Measurements from ENCODE around the gene RASA3. TPM values are rescaled to one million over a fixed set of nuclear protein-coding genes. Genes with fewer than 3 reads are reported as not detected.

The RASA3 gene
- total RNA-seq, 1 experiment from 2014 or later: 18.6 TPM

- Histone ChIP-seq H3K9me3 (ENCODE audit: control insufficient read depth in 1 of 2, insufficient read depth in 1 of 2, low read depth in 1 of 2, low read length in 2 of 2) (no peaks in the 10 kb centered on the region), H4K20me1 (ENCODE audit: insufficient read depth) (no peaks in the 10 kb centered on the region), H3K27me3 (ENCODE audit: insufficient read depth, low read length) (no peaks in the 10 kb centered on the region), H3K4me2 (ENCODE audit: low read length) (no peak overlapping the region), H3K27ac (ENCODE audit: low read depth, low read length) (no peak overlapping the region), H3K79me2 (ENCODE audit: insufficient read depth, low read length) (no peaks in the 10 kb centered on the region), H3K36me3 (ENCODE audit: control insufficient read depth in 1 of 2, insufficient read depth in 2 of 2, low read length in 2 of 2) (no peaks in the 10 kb centered on the region), H3K4me1 (ENCODE audit: control insufficient read depth in 1 of 2, insufficient read depth in 2 of 2, low read length in 2 of 2) (peaks cover 0 to 4% of the 10 kb centered on the region in 2 experiments; a peak in 1 of 4 replicates), H3K4me3 (replicated peaks in 1 of 2; ENCODE audit: low read depth in 1 of 2, low read length in 2 of 2) (no peak overlapping the region), H3K9me2 (ENCODE audit: insufficient read depth) (no peaks in the 10 kb centered on the region), H3K9ac (ENCODE audit: low read length) (no peak overlapping the region), H2AFZ (ENCODE audit: low read depth, low read length, poor library complexity, severe bottlenecking) (no peak overlapping the region)
- no peak for ATAC-seq
- ChIA-PET CTCF (no interaction called here), RAD21 (ENCODE audit: low non-redundant PET in 1 of 2, low total read pairs in 2 of 2, uncharacterized antibody in 2 of 2, unreplicated experiment in 2 of 2) (no interaction called here), POLR2A (no interaction called here)
- intact Hi-C loops (cut with micrococcal nuclease): no loop called here
- TF ChIP-seq SP1 (IDR thresholded peaks at IDR 0.05; ENCODE audit: low read depth): no peak
- no peak for TF ChIP-seq EGR1 (IDR thresholded peaks at IDR 0.05; ENCODE audit: low read depth)
- no peak for TF ChIP-seq EZH2phosphoT487 (IDR thresholded peaks at IDR 0.05; ENCODE audit: borderline replicate concordance)
- no peak for TF ChIP-seq SRF (IDR thresholded peaks at IDR 0.05; ENCODE audit: low read depth)
- no peak for TF ChIP-seq ZBTB33 (IDR thresholded peaks at IDR 0.05; ENCODE audit: extremely low read depth, insufficient replicate concordance, low read length)
- no peak for TF ChIP-seq POLR2AphosphoS5 (IDR thresholded peaks at IDR 0.05; ENCODE audit: low read depth, low read length)
- no peak for TF ChIP-seq CEBPB (IDR thresholded peaks at IDR 0.05; ENCODE audit: low read depth)
- TF ChIP-seq TCF7L2 (IDR thresholded peaks at IDR 0.05; ENCODE audit: borderline replicate concordance, extremely low read depth, insufficient read depth, insufficient read length): no peak
- no peak for TF ChIP-seq JUND (IDR thresholded peaks at IDR 0.05)
- TF ChIP-seq ELF1 (IDR thresholded peaks at IDR 0.05; ENCODE audit: borderline replicate concordance, low read depth): no peak
- no peak for TF ChIP-seq FOSL1 (IDR thresholded peaks at IDR 0.05; ENCODE audit: low read depth)
- no peak for TF ChIP-seq EZH2 (IDR thresholded peaks at IDR 0.05)
- no peak for TF ChIP-seq POLR2A (IDR thresholded peaks at IDR 0.05; ENCODE audit: borderline replicate concordance, extremely low read depth, insufficient read depth, insufficient read length)
- TF ChIP-seq RAD21 (IDR thresholded peaks at IDR 0.05; ENCODE audit: low read depth): no peak
- no peak for TF ChIP-seq CBX3 (IDR thresholded peaks at IDR 0.05; ENCODE audit: low read depth)
- TF ChIP-seq REST (IDR thresholded peaks at IDR 0.05; ENCODE audit: low read depth): no peak
- TF ChIP-seq YY1 (IDR thresholded peaks at IDR 0.05; ENCODE audit: extremely low read depth, insufficient replicate concordance, low read depth, low read length): no peak
- TF ChIP-seq SIN3A (IDR thresholded peaks at IDR 0.05; ENCODE audit: low read depth): no peak
- TF ChIP-seq ZFX (IDR thresholded peaks at IDR 0.05): no peak
- BruUV-seq (replicated peaks): no TSS peak
- DNase-seq (ENCODE audit: low read depth, low spot score): no peak
Measured at GRCh38 chr13:113942591-113943103, 189.8 kb downstream of the RASA3 start.

Measured in HCT116 (cell line).